ENCODE data around the gene DISC1. TPM values are rescaled to one million over a fixed set of nuclear protein-coding genes. Genes with fewer than 3 reads are reported as not detected.

Gene DISC1
- total and polyA plus RNA-seq, 2 donors (not counting 1 experiment from before 2014, with no cell fraction given): 2.0 to 4.3 TPM

- Histone ChIP-seq H3K4me3 (replicated peaks in 1 of 4; ENCODE audit: control extremely low read depth in 1 of 4, insufficient read depth in 1 of 4, low read depth in 3 of 4, low read length in 4 of 4) (no peak overlapping the region), H3K27ac (ENCODE audit: insufficient read depth, low read length) (no peak overlapping the region), H2AFZ (ENCODE audit: low read length) (no peak overlapping the region), H3K4me1 (ENCODE audit: control insufficient read depth, extremely low read depth, insufficient read depth, low read length) (no peaks in the 10 kb centered on the region), H3K79me2 (ENCODE audit: control insufficient read depth, insufficient read depth, low read length) (no peaks in the 10 kb centered on the region), H3K4me2 (ENCODE audit: extremely low read depth, insufficient read depth, low read length) (no peak overlapping the region), H3K9ac (ENCODE audit: insufficient read depth, low read length) (no peak overlapping the region), H3K27me3 (ENCODE audit: control insufficient read depth, insufficient read depth, low read length) (no peaks in the 10 kb centered on the region), H4K20me1 (ENCODE audit: control insufficient read depth, extremely low read depth, insufficient read depth, low read length) (no peaks in the 10 kb centered on the region), H3K36me3 (ENCODE audit: control insufficient read depth, insufficient read depth, low read length) (no peaks in the 10 kb centered on the region), H3K9me3 (ENCODE audit: control insufficient read depth, insufficient read depth, low read depth, low read length) (no peaks in the 10 kb centered on the region)
- no peak for DNase-seq (ENCODE audit: low read depth in 2 of 2)
- TF ChIP-seq EZH2 (IDR thresholded peaks at IDR 0.05; ENCODE audit: low read length, missing control alignments): no peak
- TF ChIP-seq CTCF (conservative IDR thresholded peaks at IDR 0.05 in 1 of 2, IDR thresholded peaks at IDR 0.05 in 1 of 2; ENCODE audit: low read depth in 1 of 2, low read length in 2 of 2): no peak
These were observed 80.8 kb downstream of the DISC1 start for GRCh38 chr1:231707407-231707806.

- DNase-seq (ENCODE audit: low read depth in 2 of 2): no peak
- TF ChIP-seq CTCF (conservative IDR thresholded peaks at IDR 0.05 in 1 of 2, IDR thresholded peaks at IDR 0.05 in 1 of 2; ENCODE audit: low read depth in 1 of 2, low read length in 2 of 2): no peak
- no peak for TF ChIP-seq EZH2 (IDR thresholded peaks at IDR 0.05; ENCODE audit: low read length, missing control alignments)
- no peaks in the 10 kb centered on the region for H3K36me3 ChIP-seq (ENCODE audit: control insufficient read depth, insufficient read depth, low read length)
- H3K4me2 ChIP-seq (ENCODE audit: extremely low read depth, insufficient read depth, low read length): no peak overlapping the region
- no peaks in the 10 kb centered on the region for H3K4me1 ChIP-seq (ENCODE audit: control insufficient read depth, extremely low read depth, insufficient read depth, low read length)
- H2AFZ ChIP-seq (ENCODE audit: low read length): no peak overlapping the region
- no peaks in the 10 kb centered on the region for H3K27me3 ChIP-seq (ENCODE audit: control insufficient read depth, insufficient read depth, low read length)
- no peaks in the 10 kb centered on the region for H3K79me2 ChIP-seq (ENCODE audit: control insufficient read depth, insufficient read depth, low read length)
- H3K27ac ChIP-seq (ENCODE audit: insufficient read depth, low read length): no peak overlapping the region
- H3K4me3 ChIP-seq (replicated peaks in 1 of 4; ENCODE audit: control extremely low read depth in 1 of 4, insufficient read depth in 1 of 4, low read depth in 3 of 4, low read length in 4 of 4): no peak overlapping the region
- no peak overlapping the region for H3K9ac ChIP-seq (ENCODE audit: insufficient read depth, low read length)
- no peaks in the 10 kb centered on the region for H3K9me3 ChIP-seq (ENCODE audit: control insufficient read depth, insufficient read depth, low read depth, low read length)
- H4K20me1 ChIP-seq (ENCODE audit: control insufficient read depth, extremely low read depth, insufficient read depth, low read length): no peaks in the 10 kb centered on the region
These were observed 81.8 kb downstream of the DISC1 start for GRCh38 chr1:231708394-231708793.

GRCh38 chr1:231714440-231714839 is 87.8 kb downstream of the DISC1 start:
- H3K4me3 ChIP-seq (replicated peaks in 1 of 4; ENCODE audit: control extremely low read depth in 1 of 4, insufficient read depth in 1 of 4, low read depth in 3 of 4, low read length in 4 of 4): no peak overlapping the region
- TF ChIP-seq CTCF (conservative IDR thresholded peaks at IDR 0.05 in 1 of 2, IDR thresholded peaks at IDR 0.05 in 1 of 2; ENCODE audit: low read depth in 1 of 2, low read length in 2 of 2) (no peak), EZH2 (IDR thresholded peaks at IDR 0.05; ENCODE audit: low read length, missing control alignments) (no peak)
- no peaks in the 10 kb centered on the region for H3K27me3 ChIP-seq (ENCODE audit: control insufficient read depth, insufficient read depth, low read length)
- H3K9me3 ChIP-seq (ENCODE audit: control insufficient read depth, insufficient read depth, low read depth, low read length): no peaks in the 10 kb centered on the region
- H3K4me2 ChIP-seq (ENCODE audit: extremely low read depth, insufficient read depth, low read length): no peak overlapping the region
- H3K79me2 ChIP-seq (ENCODE audit: control insufficient read depth, insufficient read depth, low read length): no peaks in the 10 kb centered on the region
- no peak for DNase-seq (ENCODE audit: low read depth in 2 of 2)
- no peak overlapping the region for H3K27ac ChIP-seq (ENCODE audit: insufficient read depth, low read length)
- no peak overlapping the region for H2AFZ ChIP-seq (ENCODE audit: low read length)
- no peaks in the 10 kb centered on the region for H4K20me1 ChIP-seq (ENCODE audit: control insufficient read depth, extremely low read depth, insufficient read depth, low read length)
- no peaks in the 10 kb centered on the region for H3K36me3 ChIP-seq (ENCODE audit: control insufficient read depth, insufficient read depth, low read length)
- H3K9ac ChIP-seq (ENCODE audit: insufficient read depth, low read length): no peak overlapping the region
- no peaks in the 10 kb centered on the region for H3K4me1 ChIP-seq (ENCODE audit: control insufficient read depth, extremely low read depth, insufficient read depth, low read length)

All from fibroblast of lung (primary cell).